NCI-H187 (cell line): ENCODE results near the gene HS3ST3A1.
"Not testable (repeated sequence)": the region's sequence is repeated elsewhere in the genome, so short reads cannot be mapped to it uniquely, and the experiment has no call there.

Experiments
- DNase-seq, 2 experiments: peaks; one replicate each; lab custom pipeline; 2025; lab: John Stamatoyannopoulos, UW

HS3ST3A1 gene

GRCh38 chr17:13538841-13539411 lies 62.8 kb downstream of the HS3ST3A1 start:
- DNase-seq = no peak

GRCh38 chr17:13537871-13538643 lies 63.7 kb downstream of the HS3ST3A1 start:
- DNase-seq = no peak

- no peak for DNase-seq
Measured at GRCh38 chr17:13537167-13537731, 64.5 kb downstream of the HS3ST3A1 start.

GRCh38 chr17:13534946-13535345 lies 66.8 kb downstream of the HS3ST3A1 start:
- DNase-seq = no peak

- DNase-seq = no peak
Measured at GRCh38 chr17:13531721-13532120, 70.0 kb downstream of the HS3ST3A1 start.

GRCh38 chr17:13525876-13526275 lies 75.9 kb downstream of the HS3ST3A1 start:
- DNase-seq = no peak

- DNase-seq = no peak
Measured at GRCh38 chr17:13523164-13523563, 78.6 kb downstream of the HS3ST3A1 start.

GRCh38 chr17:13522749-13523148 lies 79.0 kb downstream of the HS3ST3A1 start:
- no peak for DNase-seq

GRCh38 chr17:13521784-13522183 lies 79.9 kb downstream of the HS3ST3A1 start:
- DNase-seq = no peak

GRCh38 chr17:13520899-13521572 lies 80.7 kb downstream of the HS3ST3A1 start:
- no peak for DNase-seq

GRCh38 chr17:13518261-13519000 lies 83.3 kb downstream of the HS3ST3A1 start:
- no peak for DNase-seq

GRCh38 chr17:13513039-13513405 lies 88.7 kb downstream of the HS3ST3A1 start:
- no peak for DNase-seq

- no peak for DNase-seq
Measured at GRCh38 chr17:13510062-13510461, 91.7 kb downstream of the HS3ST3A1 start.

GRCh38 chr17:13509527-13509926 lies 92.2 kb downstream of the HS3ST3A1 start:
- no peak for DNase-seq

- no peak for DNase-seq
Measured at GRCh38 chr17:13508896-13509295, 92.8 kb downstream of the HS3ST3A1 start.

GRCh38 chr17:13503526-13503925 lies 98.2 kb downstream of the HS3ST3A1 start:
- no peak for DNase-seq

- no peak for DNase-seq
Measured at GRCh38 chr17:13502263-13502662, 99.5 kb downstream of the HS3ST3A1 start.

GRCh38 chr17:13500947-13501346 lies 100.8 kb downstream of the HS3ST3A1 start:
- no peak for DNase-seq

GRCh38 chr17:13498184-13498583 lies 103.5 kb downstream of the HS3ST3A1 start:
- DNase-seq = no peak

GRCh38 chr17:13496553-13497056 lies 105.1 kb downstream of the HS3ST3A1 start:
- not testable (repeated sequence) for DNase-seq

- DNase-seq = no peak
Measured at GRCh38 chr17:13495423-13495822, 106.3 kb downstream of the HS3ST3A1 start.

- no peak for DNase-seq
Measured at GRCh38 chr17:13492737-13493122, 109.0 kb downstream of the HS3ST3A1 start.
